Esophagus squamous epithelium (tissue), 4 donors: Measurements from ENCODE around the gene VPS35L.

Source experiments
- POLR2A ChIP-seq, 4 donors: fragments of 450-650 bp; IDR thresholded peaks; one replicate each; pipeline ENCODE4 v1.6.1; 2017; ENCODE audit warnings: antibody characterized with exemption in 4 of 4, mild to moderate bottlenecking in 4 of 4, moderate library complexity in 3 of 4
- TF ChIP-seq, protein P1 (sequence below), 6 experiments: fragments of 450-650 bp in 4 of 6; fragments of 200-600 bp in 2 of 6; sonication (generic) in 2 of 6; IDR thresholded peaks; one replicate each; pipeline ENCODE4 v1.5.1; 2016 to 2019; ENCODE audit warnings: antibody characterized with exemption in 6 of 6, mild to moderate bottlenecking in 4 of 6, moderate library complexity in 4 of 6

GRCh38 chr16:19513377-19514053 is 42.0 kb upstream of the VPS35L start:
- TF ChIP-seq, protein P1, sequence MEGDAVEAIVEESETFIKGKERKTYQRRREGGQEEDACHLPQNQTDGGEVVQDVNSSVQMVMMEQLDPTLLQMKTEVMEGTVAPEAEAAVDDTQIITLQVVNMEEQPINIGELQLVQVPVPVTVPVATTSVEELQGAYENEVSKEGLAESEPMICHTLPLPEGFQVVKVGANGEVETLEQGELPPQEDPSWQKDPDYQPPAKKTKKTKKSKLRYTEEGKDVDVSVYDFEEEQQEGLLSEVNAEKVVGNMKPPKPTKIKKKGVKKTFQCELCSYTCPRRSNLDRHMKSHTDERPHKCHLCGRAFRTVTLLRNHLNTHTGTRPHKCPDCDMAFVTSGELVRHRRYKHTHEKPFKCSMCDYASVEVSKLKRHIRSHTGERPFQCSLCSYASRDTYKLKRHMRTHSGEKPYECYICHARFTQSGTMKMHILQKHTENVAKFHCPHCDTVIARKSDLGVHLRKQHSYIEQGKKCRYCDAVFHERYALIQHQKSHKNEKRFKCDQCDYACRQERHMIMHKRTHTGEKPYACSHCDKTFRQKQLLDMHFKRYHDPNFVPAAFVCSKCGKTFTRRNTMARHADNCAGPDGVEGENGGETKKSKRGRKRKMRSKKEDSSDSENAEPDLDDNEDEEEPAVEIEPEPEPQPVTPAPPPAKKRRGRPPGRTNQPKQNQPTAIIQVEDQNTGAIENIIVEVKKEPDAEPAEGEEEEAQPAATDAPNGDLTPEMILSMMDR (IDR thresholded peaks at IDR 0.05), result no peak
- no peak for TF ChIP-seq POLR2A (IDR thresholded peaks at IDR 0.05)
